Mammary epithelial cell (primary cell): ENCODE measurements around the gene SSX2IP.

ENCODE experiments used
- CTCF ChIP-seq, 2 donors: IDR thresholded peaks in 1 of 2; conservative IDR thresholded peaks in 1 of 2; 2 replicates each; pipeline ENCODE4 v1.5.1; 2011 to 2012; ENCODE audit warnings: inconsistent platforms in 2 of 2, low read length in 2 of 2, mild to moderate bottlenecking in 2 of 2, control low read depth in 1 of 2, low read depth in 1 of 2; ENCODE audit not compliant: insufficient read depth in 1 of 2; ENCODE audit errors: extremely low read depth in 1 of 2
- EZH2 ChIP-seq: IDR thresholded peaks from 2 replicates; pipeline ENCODE4 v1.6.1; 2012; ENCODE audit warnings: low read length, inconsistent platforms, borderline replicate concordance

GRCh38 chr1:84735483-84735882 lies 45.2 kb upstream of the SSX2IP start:
- TF ChIP-seq CTCF (conservative IDR thresholded peaks at IDR 0.05 in 1 of 2, IDR thresholded peaks at IDR 0.05 in 1 of 2; ENCODE audit: extremely low read depth in 1 of 2, insufficient read depth in 1 of 2, low read depth in 1 of 2, low read length in 2 of 2) (no peak), EZH2 (no peak)
